HepG2 (cell line): ENCODE results near the gene CTXN1. TPM values are rescaled to one million over a fixed set of nuclear protein-coding genes. Genes with fewer than 3 reads are reported as not detected.

ENCODE experiments used
- CHD2 ChIP-seq: IDR thresholded peaks from 2 replicates; pipeline ENCODE4 v1.6.1; 2011; ENCODE audit warnings: low read depth, low read length, improper control_type of control experiment
- GATA4 ChIP-seq: sonication (generic); IDR thresholded peaks from 2 replicates; pipeline ENCODE4 v1.6.1; 2016; ENCODE audit warnings: antibody characterized with exemption, low read depth, borderline replicate concordance
- GATAD1 ChIP-seq: IDR thresholded peaks from 2 replicates; pipeline ENCODE4 v1.6.1; 2016; ENCODE audit warnings: missing genetic modification reagents, missing compliant biosample characterization
- HOXA3 ChIP-seq: sonication (generic); formaldehyde crosslinking; IDR thresholded peaks from 2 replicates; pipeline ENCODE4 v1.5.0; 2020; ENCODE audit warnings: missing genetic modification reagents
- HOXA9 ChIP-seq: sonication (generic); formaldehyde crosslinking; IDR thresholded peaks from 2 replicates; pipeline ENCODE4 v1.8.1; 2022; ENCODE audit warnings: missing genetic modification reagents, mild to moderate bottlenecking, moderate library complexity, borderline replicate concordance
- KLF6 ChIP-seq: IDR thresholded peaks from 2 replicates; pipeline ENCODE4 v1.8.0; 2016; ENCODE audit warnings: missing biosample characterization, missing genetic modification reagents
- NCOA2 ChIP-seq: sonication (generic); formaldehyde crosslinking; IDR thresholded peaks from 2 replicates; pipeline ENCODE4 v1.8.0; 2022; ENCODE audit warnings: inconsistent platforms
- NRL ChIP-seq: sonication (generic); formaldehyde crosslinking; IDR thresholded peaks from 2 replicates; pipeline ENCODE4 v1.5.0; 2020; ENCODE audit warnings: missing genetic modification reagents, mild to moderate bottlenecking, moderate library complexity, borderline replicate concordance
- RFX1 ChIP-seq: fragments of 450-650 bp; IDR thresholded peaks from 2 replicates; pipeline ENCODE4 v1.6.1; 2017
- SRSF4 ChIP-seq: fragments of 200-400 bp; formaldehyde crosslinking; IDR thresholded peaks from one replicate; pipeline ENCODE4 v1.6.1; 2018; ENCODE audit warnings: mild to moderate bottlenecking, low read depth, low read length, moderate library complexity; ENCODE audit not compliant: poor library complexity, severe bottlenecking
- YEATS4 ChIP-seq: sonication (generic); formaldehyde crosslinking; IDR thresholded peaks from 2 replicates; pipeline ENCODE4 v1.4.0; 2020; ENCODE audit warnings: missing genetic modification reagents, borderline replicate concordance
- ZFP82 ChIP-seq: sonication (generic); formaldehyde crosslinking; IDR thresholded peaks from 2 replicates; pipeline ENCODE4 v1.5.1; 2020; ENCODE audit warnings: mild to moderate bottlenecking, missing genetic modification reagents, borderline replicate concordance
- ZNF138 ChIP-seq: sonication (generic); formaldehyde crosslinking; IDR thresholded peaks from 2 replicates; pipeline ENCODE4 v1.5.0; 2020; ENCODE audit warnings: mild to moderate bottlenecking, low read depth, missing genetic modification reagents
- ZNF543 ChIP-seq: sonication (generic); formaldehyde crosslinking; IDR thresholded peaks from 2 replicates; pipeline ENCODE4 v1.4.0; 2020; ENCODE audit warnings: mild to moderate bottlenecking, missing genetic modification reagents
- ZNF570 ChIP-seq: sonication (generic); formaldehyde crosslinking; IDR thresholded peaks from 2 replicates; pipeline ENCODE4 v1.4.0; 2020; ENCODE audit warnings: mild to moderate bottlenecking, missing genetic modification reagents, borderline replicate concordance
- ZNF589 ChIP-seq: sonication (generic); formaldehyde crosslinking; conservative IDR thresholded peaks from 2 replicates; pipeline ENCODE4 v1.8.0; 2022; ENCODE audit warnings: mild to moderate bottlenecking, moderate library complexity, missing genetic modification reagents
- ZNF766 ChIP-seq: sonication (generic); formaldehyde crosslinking; IDR thresholded peaks from 2 replicates; pipeline ENCODE4 v1.5.0; 2020; ENCODE audit warnings: missing genetic modification reagents, borderline replicate concordance
- ZSCAN12 ChIP-seq: sonication (generic); formaldehyde crosslinking; IDR thresholded peaks from 2 replicates; pipeline ENCODE4 v1.9.0; 2021; ENCODE audit warnings: mild to moderate bottlenecking, missing genetic modification reagents
- polyA plus RNA-seq, 8 experiments: library from polyadenylated mRNA; depleted of rRNA in 3 of 8; stranded (reverse) in 7 of 8; unstranded in 1 of 8; fragments of >200 nt; fragmentation: Illumina TruSeq in 4 of 8; extraction: Trizol in 4 of 8; gene quantifications; 2 replicates each; pipeline versions ENCODE4 v1.2.1 to v1.2.3, GENCODE V29; 2011 to 2016; ENCODE audit warnings: low read depth in 4 of 8, missing spikeins in 1 of 8, mixed read lengths in 1 of 8; ENCODE audit not compliant: insufficient read depth in 1 of 8
- total RNA-seq, 5 experiments: library from RNA; depleted of rRNA; stranded (reverse); fragments of >200 nt; fragmentation: Illumina TruSeq; extraction: Trizol; gene quantifications; 2 replicates each; pipeline ENCODE4 v1.2.3, GENCODE V29; 2016; ENCODE audit warnings: low read depth in 1 of 5
- TF ChIP-seq, protein P1 (sequence below): sonication (generic); formaldehyde crosslinking; IDR thresholded peaks from 2 replicates; pipeline ENCODE4 v1.8.0; 2022; ENCODE audit warnings: mild to moderate bottlenecking, missing genetic modification reagents; ENCODE audit not compliant: insufficient replicate concordance
- TF ChIP-seq, protein P2 (sequence below): sonication (generic); formaldehyde crosslinking; IDR thresholded peaks from 2 replicates; pipeline ENCODE4 v1.4.0; 2020; ENCODE audit warnings: low read depth, mild to moderate bottlenecking, missing genetic modification reagents
- TF ChIP-seq, protein P3 (sequence below): sonication (generic); formaldehyde crosslinking; IDR thresholded peaks from 2 replicates; pipeline ENCODE4 v1.4.0; 2020; ENCODE audit warnings: low read depth, missing genetic modification reagents
- TF ChIP-seq, protein P4 (sequence below): IDR thresholded peaks from 2 replicates; pipeline ENCODE4 v1.6.1; 2016; ENCODE audit warnings: missing genetic modification reagents, missing compliant biosample characterization
- TF ChIP-seq, protein P5 (sequence below): IDR thresholded peaks from 2 replicates; pipeline ENCODE4 v1.6.1; 2016; ENCODE audit warnings: low read depth, borderline replicate concordance

CTXN1 gene
- total and polyA plus RNA-seq, 2 of the 13 experiments (the other 11 are each of a cell fraction or from before 2014, with no cell fraction given) = 0.11 TPM; not detected in 1

DNA sequence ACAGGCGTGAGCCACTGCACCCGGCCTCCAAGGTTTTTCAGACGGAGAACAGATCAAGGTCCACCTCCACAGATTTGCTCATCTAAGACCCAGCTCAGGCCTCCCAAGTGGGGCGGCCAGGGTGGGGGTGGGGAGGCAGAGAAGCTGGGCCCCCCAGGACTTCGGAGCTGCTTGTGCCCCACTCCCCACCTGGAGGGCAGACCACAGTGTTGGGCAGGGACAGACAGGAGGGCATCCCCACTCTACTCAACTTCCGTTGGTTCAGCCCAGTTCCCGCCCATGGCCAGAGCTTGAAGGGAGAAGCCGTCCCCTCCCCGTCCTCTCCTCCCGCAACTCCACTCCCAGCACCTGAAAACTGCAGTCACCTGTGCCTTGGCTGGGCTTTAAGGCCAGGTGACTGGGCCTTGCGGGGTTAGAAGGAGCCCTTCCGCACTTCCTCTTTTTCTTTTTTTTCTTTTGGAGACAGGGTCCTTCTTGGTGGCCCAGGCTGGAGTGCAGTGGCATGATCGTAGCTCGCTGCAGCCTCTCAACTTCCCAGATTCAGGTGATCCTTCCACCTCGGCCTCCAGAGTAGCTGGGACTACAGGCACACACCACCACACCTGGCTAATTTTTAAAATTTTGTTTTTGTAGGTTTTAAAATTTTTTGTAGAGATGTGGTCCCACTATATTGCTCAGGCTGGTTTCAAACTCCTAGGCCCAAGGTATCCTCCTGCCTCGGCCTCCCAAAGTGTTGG is 38.4 kb downstream of the CTXN1 start (continued):
- TF ChIP-seq, protein P1, sequence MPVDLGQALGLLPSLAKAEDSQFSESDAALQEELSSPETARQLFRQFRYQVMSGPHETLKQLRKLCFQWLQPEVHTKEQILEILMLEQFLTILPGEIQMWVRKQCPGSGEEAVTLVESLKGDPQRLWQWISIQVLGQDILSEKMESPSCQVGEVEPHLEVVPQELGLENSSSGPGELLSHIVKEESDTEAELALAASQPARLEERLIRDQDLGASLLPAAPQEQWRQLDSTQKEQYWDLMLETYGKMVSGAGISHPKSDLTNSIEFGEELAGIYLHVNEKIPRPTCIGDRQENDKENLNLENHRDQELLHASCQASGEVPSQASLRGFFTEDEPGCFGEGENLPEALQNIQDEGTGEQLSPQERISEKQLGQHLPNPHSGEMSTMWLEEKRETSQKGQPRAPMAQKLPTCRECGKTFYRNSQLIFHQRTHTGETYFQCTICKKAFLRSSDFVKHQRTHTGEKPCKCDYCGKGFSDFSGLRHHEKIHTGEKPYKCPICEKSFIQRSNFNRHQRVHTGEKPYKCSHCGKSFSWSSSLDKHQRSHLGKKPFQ (CRISPR knock-in tag) = no peak
- TF ChIP-seq HOXA9 (CRISPR knock-in tag) (no peak), ZFP82 (CRISPR knock-in tag) (no peak; the same call in 1 of the 2 replicates), GATA4 (no peak), SRSF4 (no peak), NCOA2 (CRISPR knock-in tag) (no peak), ZNF543 (CRISPR knock-in tag) (no peak), YEATS4 (CRISPR knock-in tag) (peak; percentile 39; the same call in 1 of the 2 replicates), HOXA3 (0 out of 2 replicates have a peak, but pooled peaks have one; percentile 31), ZNF766 (CRISPR knock-in tag) (no peak), ZSCAN12 (CRISPR knock-in tag) (no peak), RFX1 (no peak), ZNF138 (CRISPR knock-in tag) (0 out of 2 replicates have a peak, but pooled peaks have one; percentile 10), GATAD1 (no peak), ZNF589 (CRISPR knock-in tag) (no peak), ZNF570 (CRISPR knock-in tag) (no peak), KLF6 (CRISPR knock-in tag) (no peak), CHD2 (no peak), NRL (CRISPR knock-in tag) (no peak)
- TF ChIP-seq, protein P2, sequence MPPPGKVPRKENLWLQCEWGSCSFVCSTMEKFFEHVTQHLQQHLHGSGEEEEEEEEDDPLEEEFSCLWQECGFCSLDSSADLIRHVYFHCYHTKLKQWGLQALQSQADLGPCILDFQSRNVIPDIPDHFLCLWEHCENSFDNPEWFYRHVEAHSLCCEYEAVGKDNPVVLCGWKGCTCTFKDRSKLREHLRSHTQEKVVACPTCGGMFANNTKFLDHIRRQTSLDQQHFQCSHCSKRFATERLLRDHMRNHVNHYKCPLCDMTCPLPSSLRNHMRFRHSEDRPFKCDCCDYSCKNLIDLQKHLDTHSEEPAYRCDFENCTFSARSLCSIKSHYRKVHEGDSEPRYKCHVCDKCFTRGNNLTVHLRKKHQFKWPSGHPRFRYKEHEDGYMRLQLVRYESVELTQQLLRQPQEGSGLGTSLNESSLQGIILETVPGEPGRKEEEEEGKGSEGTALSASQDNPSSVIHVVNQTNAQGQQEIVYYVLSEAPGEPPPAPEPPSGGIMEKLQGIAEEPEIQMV (CRISPR knock-in tag) = no peak
- TF ChIP-seq, protein P3, sequence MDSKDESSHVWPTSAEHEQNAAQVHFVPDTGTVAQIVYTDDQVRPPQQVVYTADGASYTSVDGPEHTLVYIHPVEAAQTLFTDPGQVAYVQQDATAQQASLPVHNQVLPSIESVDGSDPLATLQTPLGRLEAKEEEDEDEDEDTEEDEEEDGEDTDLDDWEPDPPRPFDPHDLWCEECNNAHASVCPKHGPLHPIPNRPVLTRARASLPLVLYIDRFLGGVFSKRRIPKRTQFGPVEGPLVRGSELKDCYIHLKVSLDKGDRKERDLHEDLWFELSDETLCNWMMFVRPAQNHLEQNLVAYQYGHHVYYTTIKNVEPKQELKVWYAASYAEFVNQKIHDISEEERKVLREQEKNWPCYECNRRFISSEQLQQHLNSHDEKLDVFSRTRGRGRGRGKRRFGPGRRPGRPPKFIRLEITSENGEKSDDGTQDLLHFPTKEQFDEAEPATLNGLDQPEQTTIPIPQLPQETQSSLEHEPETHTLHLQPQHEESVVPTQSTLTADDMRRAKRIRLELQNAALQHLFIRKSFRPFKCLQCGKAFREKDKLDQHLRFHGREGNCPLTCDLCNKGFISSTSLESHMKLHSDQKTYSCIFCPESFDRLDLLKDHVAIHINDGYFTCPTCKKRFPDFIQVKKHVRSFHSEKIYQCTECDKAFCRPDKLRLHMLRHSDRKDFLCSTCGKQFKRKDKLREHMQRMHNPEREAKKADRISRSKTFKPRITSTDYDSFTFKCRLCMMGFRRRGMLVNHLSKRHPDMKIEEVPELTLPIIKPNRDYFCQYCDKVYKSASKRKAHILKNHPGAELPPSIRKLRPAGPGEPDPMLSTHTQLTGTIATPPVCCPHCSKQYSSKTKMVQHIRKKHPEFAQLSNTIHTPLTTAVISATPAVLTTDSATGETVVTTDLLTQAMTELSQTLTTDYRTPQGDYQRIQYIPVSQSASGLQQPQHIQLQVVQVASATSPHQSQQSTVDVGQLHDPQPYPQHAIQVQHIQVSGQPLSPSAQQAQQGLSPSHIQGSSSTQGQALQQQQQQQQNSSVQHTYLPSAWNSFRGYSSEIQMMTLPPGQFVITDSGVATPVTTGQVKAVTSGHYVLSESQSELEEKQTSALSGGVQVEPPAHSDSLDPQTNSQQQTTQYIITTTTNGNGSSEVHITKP = peak; percentile 94
- TF ChIP-seq, protein P4, sequence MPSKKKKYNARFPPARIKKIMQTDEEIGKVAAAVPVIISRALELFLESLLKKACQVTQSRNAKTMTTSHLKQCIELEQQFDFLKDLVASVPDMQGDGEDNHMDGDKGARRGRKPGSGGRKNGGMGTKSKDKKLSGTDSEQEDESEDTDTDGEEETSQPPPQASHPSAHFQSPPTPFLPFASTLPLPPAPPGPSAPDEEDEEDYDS = no peak
- TF ChIP-seq, protein P5, sequence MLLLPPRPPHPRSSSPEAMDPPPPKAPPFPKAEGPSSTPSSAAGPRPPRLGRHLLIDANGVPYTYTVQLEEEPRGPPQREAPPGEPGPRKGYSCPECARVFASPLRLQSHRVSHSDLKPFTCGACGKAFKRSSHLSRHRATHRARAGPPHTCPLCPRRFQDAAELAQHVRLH (CRISPR knock-in tag) = no peak
